GM12864 (cell line): Measurements from ENCODE around the gene TCF25.

Experiments
- DNase-seq: peaks from one replicate; pipeline ENCODE4 v3.0.0-alpha.2; 2011; ENCODE audit warnings: low read depth
- H3K4me3 ChIP-seq: 2 replicates; pipeline ENCODE4 v1.5.1; 2011; ENCODE audit warnings: mild to moderate bottlenecking, low read depth, low read length, control low read depth
- TF ChIP-seq, protein P1 (sequence below): IDR thresholded peaks from 2 replicates; pipeline ENCODE4 v1.5.1; 2011; ENCODE audit warnings: low read depth, mild to moderate bottlenecking, moderate library complexity, low read length, control low read depth, inconsistent platforms; ENCODE audit errors: missing control alignments

Gene TCF25

DNA sequence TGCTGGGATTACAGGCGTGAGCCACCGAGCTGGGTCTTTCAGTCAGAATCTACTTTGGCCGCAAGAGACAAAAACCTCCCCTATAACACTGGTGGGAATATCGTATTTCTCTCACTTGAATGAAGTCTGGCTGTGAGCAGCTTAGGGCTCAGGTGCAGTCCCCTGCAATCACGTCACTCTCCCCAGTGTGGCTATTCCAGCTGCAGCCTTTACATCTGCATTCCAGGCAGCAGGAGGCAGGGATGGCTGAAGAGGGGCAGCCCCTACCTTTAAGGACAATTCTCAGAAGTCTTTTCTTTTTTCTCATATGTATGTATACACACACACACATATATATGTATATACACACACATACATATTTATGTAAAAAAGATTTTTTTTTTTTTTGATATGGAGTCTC lies 78.1 kb downstream of the TCF25 start:
- no peak for DNase-seq
- H3K4me3 ChIP-seq: no peak overlapping the region
- TF ChIP-seq, protein P1, sequence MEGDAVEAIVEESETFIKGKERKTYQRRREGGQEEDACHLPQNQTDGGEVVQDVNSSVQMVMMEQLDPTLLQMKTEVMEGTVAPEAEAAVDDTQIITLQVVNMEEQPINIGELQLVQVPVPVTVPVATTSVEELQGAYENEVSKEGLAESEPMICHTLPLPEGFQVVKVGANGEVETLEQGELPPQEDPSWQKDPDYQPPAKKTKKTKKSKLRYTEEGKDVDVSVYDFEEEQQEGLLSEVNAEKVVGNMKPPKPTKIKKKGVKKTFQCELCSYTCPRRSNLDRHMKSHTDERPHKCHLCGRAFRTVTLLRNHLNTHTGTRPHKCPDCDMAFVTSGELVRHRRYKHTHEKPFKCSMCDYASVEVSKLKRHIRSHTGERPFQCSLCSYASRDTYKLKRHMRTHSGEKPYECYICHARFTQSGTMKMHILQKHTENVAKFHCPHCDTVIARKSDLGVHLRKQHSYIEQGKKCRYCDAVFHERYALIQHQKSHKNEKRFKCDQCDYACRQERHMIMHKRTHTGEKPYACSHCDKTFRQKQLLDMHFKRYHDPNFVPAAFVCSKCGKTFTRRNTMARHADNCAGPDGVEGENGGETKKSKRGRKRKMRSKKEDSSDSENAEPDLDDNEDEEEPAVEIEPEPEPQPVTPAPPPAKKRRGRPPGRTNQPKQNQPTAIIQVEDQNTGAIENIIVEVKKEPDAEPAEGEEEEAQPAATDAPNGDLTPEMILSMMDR: no peak

DNA sequence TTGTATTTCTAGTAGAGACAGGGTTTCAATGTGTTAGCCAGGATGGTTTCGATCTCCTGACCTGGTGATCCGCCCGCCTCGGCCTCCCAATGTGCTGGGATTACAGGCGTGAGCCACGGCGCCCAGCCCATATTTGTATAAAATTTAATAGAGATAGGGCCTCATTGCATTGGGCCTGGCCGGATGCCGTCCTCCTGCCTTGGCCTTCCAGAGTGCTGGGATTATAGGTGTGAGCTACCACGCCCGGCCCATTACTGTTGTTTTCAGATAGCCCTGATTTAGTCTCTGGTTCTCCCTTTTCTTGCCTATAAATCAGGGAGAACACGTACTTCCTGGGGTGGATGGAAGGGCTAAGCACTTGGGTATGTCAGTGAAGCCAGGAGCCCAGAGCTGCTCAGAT lies 78.7 kb downstream of the TCF25 start:
- DNase-seq: no peak
- TF ChIP-seq, protein P1: no peak
- H3K4me3 ChIP-seq: no peak overlapping the region

DNA sequence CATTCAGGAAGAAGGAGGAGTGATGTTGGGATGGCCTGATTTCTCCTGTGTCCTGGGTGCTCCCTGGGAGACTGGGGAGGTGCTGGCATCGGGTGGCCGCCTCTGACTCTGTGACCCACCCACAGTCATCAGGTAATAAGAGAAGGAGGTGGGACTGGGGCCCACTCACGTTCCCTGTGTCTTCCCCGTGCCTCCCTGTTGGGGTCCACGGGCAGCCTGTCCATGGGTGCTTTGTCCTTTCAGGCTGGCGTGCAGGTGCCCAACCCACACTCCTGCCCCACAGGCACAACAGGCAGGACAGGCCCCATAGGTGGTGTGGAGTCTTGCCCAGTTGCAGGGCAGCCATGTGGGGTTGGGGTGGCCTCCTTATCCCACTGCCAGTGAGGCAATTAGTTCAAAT lies 79.2 kb downstream of the TCF25 start:
- TF ChIP-seq, protein P1: no peak
- DNase-seq: no peak
- no peak overlapping the region for H3K4me3 ChIP-seq

DNA sequence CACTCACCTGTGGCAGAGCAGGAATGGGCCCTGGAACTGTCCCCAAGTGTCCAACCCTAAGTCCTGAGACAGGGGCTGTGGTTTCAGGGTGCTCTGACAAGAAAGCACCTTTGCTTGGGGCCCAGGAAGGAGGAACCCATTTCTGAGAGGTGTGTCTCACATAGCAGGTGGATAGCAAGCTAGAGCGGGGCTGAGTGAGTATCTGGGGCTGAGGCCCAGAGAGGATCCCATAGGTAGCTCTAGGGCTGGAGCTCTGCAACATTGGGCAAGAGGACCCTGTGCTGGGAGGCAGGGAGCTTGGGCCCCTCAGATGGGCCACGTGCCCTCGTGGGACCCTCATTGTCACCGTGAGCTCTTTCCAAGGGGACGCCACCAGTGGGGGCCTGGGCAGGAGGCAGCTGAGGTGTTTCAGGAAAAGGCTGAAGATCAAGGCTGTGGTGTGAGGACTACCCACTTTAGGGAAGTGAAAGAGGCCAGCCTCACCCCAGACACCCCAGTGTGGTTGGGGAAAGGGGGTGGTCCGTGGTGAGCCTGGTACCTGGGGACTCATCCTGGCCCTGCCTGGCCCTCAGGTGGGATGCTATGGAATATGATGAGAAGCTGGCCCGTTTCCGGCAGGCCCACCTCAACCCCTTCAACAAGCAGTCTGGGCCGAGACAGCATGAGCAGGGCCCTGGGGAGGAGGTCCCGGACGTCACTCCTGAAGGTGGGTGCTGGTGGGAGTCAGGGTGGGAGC lies 80.4 kb downstream of the TCF25 start:
- no peak overlapping the region; the same call in none of the 2 replicates for H3K4me3 ChIP-seq
- TF ChIP-seq, protein P1: no peak
- DNase-seq: no peak

DNA sequence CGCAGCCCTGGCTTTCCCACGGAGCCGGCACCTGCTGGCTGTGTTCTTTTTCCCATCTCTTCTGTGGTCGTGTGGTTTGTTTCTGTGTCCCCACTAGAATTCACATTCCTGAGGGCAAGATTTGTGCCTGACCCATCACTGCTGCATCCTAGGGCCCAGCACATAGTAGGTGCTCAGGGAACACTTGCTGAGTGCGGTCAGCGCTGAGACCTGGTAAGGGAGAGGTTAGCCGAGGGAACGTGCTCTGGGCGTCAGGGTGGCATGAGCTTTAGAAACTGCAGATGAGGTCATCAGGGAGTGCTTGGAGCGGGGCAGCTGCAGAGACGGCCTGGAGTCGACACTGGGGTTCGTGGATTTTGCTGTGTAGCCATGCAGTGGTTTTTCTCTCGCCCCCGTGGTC lies 81.1 kb downstream of the TCF25 start:
- no peak for DNase-seq

DNA sequence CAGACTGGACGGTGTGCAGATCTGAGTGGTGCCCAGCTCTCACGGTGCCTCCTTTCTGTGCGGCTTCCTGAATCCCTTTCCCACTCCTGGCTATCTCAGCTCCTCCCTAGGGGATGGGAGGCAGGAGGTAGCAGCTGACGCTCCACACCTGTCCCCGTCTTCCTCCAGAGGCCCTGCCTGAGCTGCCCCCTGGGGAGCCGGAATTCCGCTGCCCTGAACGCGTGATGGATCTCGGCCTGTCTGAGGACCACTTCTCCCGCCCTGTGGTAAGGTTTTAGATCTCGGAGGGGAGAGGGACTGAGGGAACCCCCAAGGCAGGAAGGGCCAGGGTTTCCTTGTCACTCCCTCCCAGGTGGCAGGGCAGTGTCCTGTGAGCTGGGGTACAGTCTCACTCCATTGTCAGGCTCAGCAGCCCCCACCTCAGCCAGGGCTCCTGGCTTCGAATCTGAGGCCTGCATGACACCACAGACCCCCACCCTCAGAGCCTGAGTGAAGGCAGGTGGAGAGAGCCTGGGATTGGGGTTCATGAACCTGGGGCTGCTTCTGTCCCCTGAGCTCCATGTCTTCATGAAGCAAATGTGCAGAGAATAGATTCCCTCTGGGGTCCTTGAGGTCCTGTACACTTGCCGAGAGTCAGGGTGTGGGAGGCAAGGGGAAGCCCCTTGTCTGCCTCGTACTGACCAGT lies 81.8 kb downstream of the TCF25 start:
- no peak for DNase-seq
- TF ChIP-seq, protein P1: no peak
- no peak overlapping the region for H3K4me3 ChIP-seq

More for the DNA sequence above, 81.1 kb downstream of the TCF25 start:
- TF ChIP-seq, protein P1: no peak
- H3K4me3 ChIP-seq: no peak overlapping the region
